Chondrocyte (in vitro differentiated cells): ENCODE measurements around the gene CBL. TPM values are rescaled to one million over a fixed set of nuclear protein-coding genes. Genes with fewer than 3 reads are reported as not detected.
"Not testable (repeated sequence)": the region's sequence is repeated elsewhere in the genome, so short reads cannot be mapped to it uniquely, and the experiment has no call there.

Experiments
- DNase-seq: peaks from one replicate; pipeline ENCODE4 v3.0.0; 2021; ENCODE audit warnings: mixed read lengths, low spot score
- H3K27ac Mint-ChIP-seq: one replicate; pipeline ENCODE4 v1.8.0; 2021; ENCODE audit warnings: mild to moderate bottlenecking, moderate library complexity, mixed read lengths; ENCODE audit not compliant: unreplicated experiment
- H3K27me3 Mint-ChIP-seq: 2 replicates; pipeline ENCODE4 v1.8.0; 2021; ENCODE audit warnings: low read depth, mixed read lengths
- H3K36me3 Mint-ChIP-seq: 2 replicates; pipeline ENCODE4 v1.8.0; 2021; ENCODE audit warnings: low read depth, mixed read lengths
- H3K4me1 Mint-ChIP-seq: 2 replicates; pipeline ENCODE4 v1.8.0; 2021; ENCODE audit warnings: low read depth, mild to moderate bottlenecking, mixed read lengths
- H3K4me3 Mint-ChIP-seq: one replicate; pipeline ENCODE4 v1.8.0; 2021; ENCODE audit warnings: mild to moderate bottlenecking, moderate library complexity, mixed read lengths; ENCODE audit not compliant: unreplicated experiment
- H3K9me3 Mint-ChIP-seq: 2 replicates; pipeline ENCODE4 v1.8.0; 2021; ENCODE audit warnings: low read depth, mixed read lengths
- total RNA-seq: library from RNA; stranded (reverse); gene quantifications from 3 replicates; pipeline ENCODE4 v1.2.1, GENCODE V29; 2021
- TF ChIP-seq, protein P1 (sequence below): fragments of 200-600 bp; sonication (generic); IDR thresholded peaks from 2 replicates; pipeline ENCODE4 v1.5.0; 2021; ENCODE audit warnings: antibody characterized with exemption, mild to moderate bottlenecking, moderate library complexity

CBL gene
- total RNA-seq, 1 donor from 2014 or later: 25.8 TPM

DNA sequence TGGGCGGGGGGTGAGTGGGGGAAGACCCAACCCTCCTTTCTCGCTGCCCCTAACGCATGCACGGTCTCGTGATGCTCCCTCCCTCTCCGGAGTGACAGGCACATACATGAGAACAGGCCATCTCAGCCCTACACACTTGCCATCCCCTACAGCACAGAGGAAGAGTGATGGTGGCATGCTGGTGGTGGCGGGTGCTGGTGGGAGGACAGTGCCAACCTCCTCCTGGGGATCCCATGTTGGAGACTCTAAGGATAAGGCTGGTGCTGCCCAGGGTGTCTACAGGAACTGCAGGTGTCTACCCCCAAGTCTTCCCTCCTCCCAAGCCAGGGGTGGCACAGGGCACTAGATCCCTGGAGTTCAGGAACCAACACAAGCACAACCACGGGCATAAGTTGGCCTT, 44.3 kb upstream of the CBL start:
- peaks cover 7% of the 10 kb centered on the region for H3K4me1 Mint-ChIP-seq
- no peak overlapping the region for H3K4me3 Mint-ChIP-seq
- no peaks in the 10 kb centered on the region for H3K27me3 Mint-ChIP-seq

DNA sequence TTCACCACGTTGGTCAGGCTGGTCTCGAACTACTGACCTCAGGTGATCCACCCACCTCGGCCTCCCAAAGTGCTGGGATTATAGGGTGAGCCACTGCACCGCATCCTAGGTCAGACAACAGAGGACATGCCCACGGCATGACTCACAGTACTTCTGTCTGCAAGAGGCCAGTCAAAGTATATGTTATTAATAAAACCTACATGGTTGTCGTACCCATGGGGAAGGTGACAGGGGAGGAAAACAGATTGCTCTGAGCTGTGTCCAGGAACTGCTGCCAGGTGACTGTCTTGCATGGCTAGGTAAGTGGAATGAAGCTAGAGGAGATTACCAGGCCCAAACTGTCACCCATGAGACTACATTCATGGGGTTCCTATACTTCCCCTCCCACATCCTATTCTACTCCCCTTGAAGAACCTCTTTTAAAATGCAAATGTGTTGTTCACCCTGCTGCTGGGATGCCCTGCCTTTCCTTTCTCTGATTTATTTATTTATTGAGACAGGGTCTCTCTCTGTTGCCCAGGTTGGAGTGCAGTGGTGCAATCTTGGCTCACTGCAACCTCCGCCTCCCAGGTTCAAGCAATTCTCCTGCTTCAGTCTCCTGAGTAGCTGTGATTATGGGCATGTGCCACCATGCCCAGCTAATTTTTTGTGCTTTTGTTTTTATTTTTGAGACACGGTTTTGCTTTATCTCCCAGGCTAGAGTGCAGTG, 39.6 kb upstream of the CBL start:
- H3K36me3 Mint-ChIP-seq: no peaks in the 10 kb centered on the region
- peak overlapping the region; percentile 8 for H3K27ac Mint-ChIP-seq
- no peaks in the 10 kb centered on the region for H3K27me3 Mint-ChIP-seq
- no peak for DNase-seq
- no peaks in the 10 kb centered on the region for H3K9me3 Mint-ChIP-seq
- peaks cover 19% of the 10 kb centered on the region for H3K4me1 Mint-ChIP-seq
- H3K4me3 Mint-ChIP-seq: no peak overlapping the region
- TF ChIP-seq, protein P1, sequence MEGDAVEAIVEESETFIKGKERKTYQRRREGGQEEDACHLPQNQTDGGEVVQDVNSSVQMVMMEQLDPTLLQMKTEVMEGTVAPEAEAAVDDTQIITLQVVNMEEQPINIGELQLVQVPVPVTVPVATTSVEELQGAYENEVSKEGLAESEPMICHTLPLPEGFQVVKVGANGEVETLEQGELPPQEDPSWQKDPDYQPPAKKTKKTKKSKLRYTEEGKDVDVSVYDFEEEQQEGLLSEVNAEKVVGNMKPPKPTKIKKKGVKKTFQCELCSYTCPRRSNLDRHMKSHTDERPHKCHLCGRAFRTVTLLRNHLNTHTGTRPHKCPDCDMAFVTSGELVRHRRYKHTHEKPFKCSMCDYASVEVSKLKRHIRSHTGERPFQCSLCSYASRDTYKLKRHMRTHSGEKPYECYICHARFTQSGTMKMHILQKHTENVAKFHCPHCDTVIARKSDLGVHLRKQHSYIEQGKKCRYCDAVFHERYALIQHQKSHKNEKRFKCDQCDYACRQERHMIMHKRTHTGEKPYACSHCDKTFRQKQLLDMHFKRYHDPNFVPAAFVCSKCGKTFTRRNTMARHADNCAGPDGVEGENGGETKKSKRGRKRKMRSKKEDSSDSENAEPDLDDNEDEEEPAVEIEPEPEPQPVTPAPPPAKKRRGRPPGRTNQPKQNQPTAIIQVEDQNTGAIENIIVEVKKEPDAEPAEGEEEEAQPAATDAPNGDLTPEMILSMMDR: no peak

More for the DNA sequence above, 44.3 kb upstream of the CBL start:
- no peaks in the 10 kb centered on the region for H3K36me3 Mint-ChIP-seq
- no peak for DNase-seq
- no peaks in the 10 kb centered on the region for H3K9me3 Mint-ChIP-seq
- H3K27ac Mint-ChIP-seq: no peak overlapping the region
- TF ChIP-seq, protein P1: no peak

DNA sequence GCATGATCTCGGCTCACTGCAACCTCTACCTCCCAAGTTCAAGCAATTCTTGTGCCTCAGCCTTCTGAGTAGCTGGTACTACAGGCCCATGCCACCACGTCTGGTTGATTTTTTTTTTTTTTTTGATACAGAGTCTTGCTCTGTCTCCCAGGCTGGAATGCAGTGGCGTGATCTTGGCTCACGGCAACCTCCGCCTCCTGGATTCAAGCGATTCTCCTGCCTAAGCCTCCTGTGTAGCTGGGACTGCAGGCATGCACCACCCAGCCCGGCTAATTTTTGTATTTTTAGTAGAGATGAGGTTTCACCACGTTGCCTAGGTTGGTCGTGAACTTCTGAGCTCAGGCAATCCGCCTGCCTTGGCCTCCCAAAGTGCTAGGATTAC, 39.1 kb upstream of the CBL start:
- H3K27ac Mint-ChIP-seq: peak overlapping the region; percentile 8
- DNase-seq, H3K9me3 Mint-ChIP-seq, H3K36me3 Mint-ChIP-seq, H3K27me3 Mint-ChIP-seq, H3K4me3 Mint-ChIP-seq: not testable (repeated sequence)
- H3K4me1 Mint-ChIP-seq: peaks cover 19% of the 10 kb centered on the region

DNA sequence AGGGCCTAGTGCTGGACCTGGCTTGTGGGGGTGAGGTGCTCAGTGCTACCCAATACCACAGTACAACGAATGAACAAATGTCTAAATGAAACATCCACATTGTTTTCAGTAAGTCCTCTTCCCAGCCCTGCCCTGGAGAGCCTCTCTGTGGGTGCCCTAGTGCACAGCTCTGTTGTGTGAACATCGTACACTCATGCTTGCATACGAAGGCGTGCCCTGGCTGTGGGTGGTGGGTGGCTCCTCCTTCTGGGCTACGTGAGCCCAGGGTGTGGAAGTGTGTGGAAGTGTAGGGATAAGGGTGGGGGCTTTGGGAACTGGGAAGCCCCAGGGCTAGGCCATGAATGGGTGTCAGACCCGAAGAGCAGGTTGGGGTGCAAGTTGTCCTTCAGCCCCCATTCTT, 38.2 kb upstream of the CBL start:
- DNase-seq: no peak
- peak overlapping the region; percentile 56 for H3K4me3 Mint-ChIP-seq
- H3K27ac Mint-ChIP-seq: peak overlapping the region; percentile 51
- no peaks in the 10 kb centered on the region for H3K36me3 Mint-ChIP-seq
- H3K27me3 Mint-ChIP-seq: no peaks in the 10 kb centered on the region
- TF ChIP-seq, protein P1: no peak
- no peaks in the 10 kb centered on the region for H3K9me3 Mint-ChIP-seq
- H3K4me1 Mint-ChIP-seq: peaks cover 19% of the 10 kb centered on the region

GRCh38 chr11:119168471-119169281, 37.5 kb upstream of the CBL start, which contains the start of gene NLRX1:
NLRX1 (plus strand) TSS chr11:119168725; CDS start chr11:119171404, 2,679 bp downstream.
- no peak for DNase-seq
- Mint-ChIP-seq H3K4me3 (peak within 1 kb of the TSS; percentile 78), H3K9me3 (no peaks in the 10 kb centered on the region), H3K27ac (peak within 1 kb of the TSS; percentile 74), H3K27me3 (no peaks in the 10 kb centered on the region), H3K36me3 (no peaks in the 10 kb centered on the region), H3K4me1 (peaks cover 19% of the 10 kb centered on the region)
- TF ChIP-seq, protein P1: peak; percentile 89
